ENCODE measurements around the gene SLCO2B1.

SLCO2B1 gene

DNA sequence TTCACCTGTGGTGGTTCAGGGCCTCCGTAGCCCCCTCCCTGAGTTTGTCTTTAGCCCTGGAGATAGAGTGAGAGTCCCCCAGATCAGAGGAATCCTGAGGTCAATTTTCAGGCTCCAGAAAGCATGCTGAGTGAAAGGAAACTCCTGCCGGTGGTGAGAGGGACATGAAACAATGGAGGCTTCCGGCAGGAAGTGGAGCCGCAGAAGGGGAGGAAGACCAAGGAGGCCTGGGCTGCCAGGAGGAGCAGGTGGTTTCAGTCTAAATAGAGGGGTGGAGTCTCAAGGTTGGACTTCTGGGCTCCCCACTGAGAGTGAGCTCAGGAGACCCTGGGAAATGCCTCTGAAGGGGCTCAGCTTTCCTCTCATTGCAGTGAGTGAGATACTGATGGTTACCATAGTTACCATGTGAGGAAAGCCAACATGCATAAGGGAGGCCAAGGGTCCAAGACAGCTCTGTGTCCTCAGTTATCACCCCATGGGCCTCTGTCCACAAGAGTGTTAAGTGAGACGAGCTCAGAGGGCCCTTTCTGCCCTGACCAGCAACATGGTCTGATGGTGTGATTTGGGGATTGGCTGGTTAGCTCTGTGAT is 10.7 kb downstream of the SLCO2B1 start:
- no peak for DNase-seq (ENCODE audit: low read depth in 2 of 2)

GRCh38 chr11:75162954-75163353 is 12.0 kb downstream of the SLCO2B1 start:
- no peak for DNase-seq (ENCODE audit: low read depth in 2 of 2)

DNA sequence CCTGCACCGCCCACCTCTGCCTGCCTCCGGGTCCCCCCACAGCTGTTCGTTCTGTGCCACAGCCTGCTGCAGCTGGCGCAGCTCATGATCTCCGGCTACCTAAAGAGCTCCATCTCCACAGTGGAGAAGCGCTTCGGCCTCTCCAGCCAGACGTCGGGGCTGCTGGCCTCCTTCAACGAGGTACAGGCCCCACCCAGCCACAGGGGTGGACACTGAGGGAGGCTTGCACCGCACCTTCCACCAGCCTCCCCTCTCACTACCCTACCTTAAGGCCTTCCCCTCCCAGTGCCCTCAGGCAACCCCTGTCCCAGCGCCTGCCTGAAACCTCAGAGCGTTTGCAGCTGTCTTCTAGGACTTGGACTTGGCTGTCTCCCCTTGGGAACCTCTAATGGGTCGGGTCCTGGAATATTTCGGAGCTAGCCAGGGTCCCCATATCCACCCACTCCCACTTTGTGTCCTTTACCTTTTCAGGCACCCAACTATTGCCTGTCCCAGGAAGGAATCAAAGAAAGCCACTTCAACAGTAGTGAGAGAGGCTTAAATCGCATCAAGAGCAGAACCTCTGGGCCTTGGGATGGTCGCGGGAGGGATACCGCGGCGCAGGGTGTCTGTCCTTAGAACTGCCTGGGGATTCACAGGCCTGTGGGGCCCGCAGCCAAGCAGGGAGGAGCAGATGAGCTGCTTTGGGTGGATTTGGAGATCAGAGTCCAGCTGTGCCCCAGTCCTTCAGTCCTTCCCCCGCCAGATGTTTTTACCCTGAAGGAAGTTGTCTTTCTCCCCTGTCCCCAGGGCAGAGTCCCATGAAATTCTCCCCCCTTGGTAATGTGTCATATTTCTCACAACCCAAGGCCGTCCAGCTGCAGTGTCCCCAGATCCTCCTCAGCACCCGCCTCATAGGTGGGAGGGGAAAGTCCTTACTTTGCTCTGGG is 13.3 kb downstream of the SLCO2B1 start:
- DNase-seq (ENCODE audit: low read depth in 2 of 2): no peak

- no peak for DNase-seq (ENCODE audit: low read depth in 2 of 2)
Observed at GRCh38 chr11:75165721-75166120, 14.8 kb downstream of the SLCO2B1 start.

DNA sequence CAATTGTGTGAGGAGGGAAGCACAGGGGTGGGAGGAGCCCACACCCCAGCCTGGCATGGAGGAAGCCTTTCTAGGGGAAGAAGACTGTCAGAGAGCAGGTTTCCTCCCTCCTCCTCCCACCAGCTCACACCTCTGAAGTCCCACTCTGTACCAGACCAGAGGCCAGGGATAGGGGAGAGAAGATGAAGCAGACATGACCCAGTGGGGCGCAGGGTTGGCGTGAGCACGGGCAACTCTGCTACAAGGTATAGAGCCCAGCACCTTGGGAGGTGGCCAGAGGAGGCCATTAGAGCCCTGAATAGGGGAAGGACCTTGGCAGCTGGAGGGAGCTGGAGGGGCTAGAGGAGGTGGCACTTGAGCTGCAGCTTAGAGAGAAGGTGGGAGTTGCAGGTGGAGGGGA is 15.9 kb downstream of the SLCO2B1 start:
- DNase-seq (ENCODE audit: low read depth in 2 of 2): no peak

DNA sequence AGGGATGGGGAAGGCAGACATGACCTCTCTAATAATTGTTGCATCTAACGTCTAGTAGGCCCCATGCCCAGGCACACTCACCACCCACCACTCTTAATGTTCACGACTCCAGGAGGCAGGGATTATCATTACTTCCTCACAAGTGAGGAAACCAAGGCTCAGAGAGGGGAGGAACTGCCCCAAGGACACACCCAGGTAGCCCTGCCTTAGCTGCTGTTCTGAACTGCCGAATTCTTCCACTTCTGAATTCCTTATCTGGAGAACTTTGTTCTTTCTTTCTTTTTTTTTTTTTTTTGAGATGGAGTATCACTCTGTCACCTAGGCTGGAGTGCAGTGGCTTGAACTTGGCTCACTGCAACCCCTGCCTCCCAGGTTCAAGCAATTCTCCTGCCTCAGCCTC is 16.7 kb downstream of the SLCO2B1 start:
- no peak for DNase-seq (ENCODE audit: low read depth in 2 of 2)

DNA sequence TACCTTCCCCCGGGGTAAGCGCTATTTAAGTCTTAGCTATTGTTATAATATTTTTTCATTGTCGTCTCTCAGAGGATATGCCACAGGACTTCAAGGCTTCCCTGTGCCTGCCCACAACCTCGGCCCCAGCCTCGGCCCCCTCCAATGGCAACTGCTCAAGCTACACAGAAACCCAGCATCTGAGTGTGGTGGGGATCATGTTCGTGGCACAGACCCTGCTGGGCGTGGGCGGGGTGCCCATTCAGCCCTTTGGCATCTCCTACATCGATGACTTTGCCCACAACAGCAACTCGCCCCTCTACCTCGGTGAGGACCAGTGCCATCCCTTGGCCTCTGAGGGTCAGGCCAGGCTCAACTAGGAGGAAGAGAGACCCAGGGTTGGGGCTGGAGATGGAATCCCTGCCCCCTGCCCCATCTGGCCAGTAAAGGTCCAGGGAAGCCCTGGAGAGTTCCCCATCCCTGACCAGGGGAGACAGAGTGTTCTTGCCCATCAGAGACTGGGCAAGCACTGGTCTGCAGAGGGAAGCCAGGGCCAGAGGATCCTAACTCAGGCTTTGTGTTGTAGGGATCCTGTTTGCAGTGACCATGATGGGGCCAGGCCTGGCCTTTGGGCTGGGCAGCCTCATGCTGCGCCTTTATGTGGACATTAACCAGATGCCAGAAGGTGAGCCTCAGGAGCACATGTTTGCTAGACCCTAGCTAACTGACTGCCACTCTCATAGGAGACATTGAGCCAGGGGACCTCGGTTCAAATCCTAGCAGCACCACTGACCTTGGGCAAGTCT is 18.4 kb downstream of the SLCO2B1 start:
- no peak for DNase-seq (ENCODE audit: low read depth in 2 of 2)

DNA sequence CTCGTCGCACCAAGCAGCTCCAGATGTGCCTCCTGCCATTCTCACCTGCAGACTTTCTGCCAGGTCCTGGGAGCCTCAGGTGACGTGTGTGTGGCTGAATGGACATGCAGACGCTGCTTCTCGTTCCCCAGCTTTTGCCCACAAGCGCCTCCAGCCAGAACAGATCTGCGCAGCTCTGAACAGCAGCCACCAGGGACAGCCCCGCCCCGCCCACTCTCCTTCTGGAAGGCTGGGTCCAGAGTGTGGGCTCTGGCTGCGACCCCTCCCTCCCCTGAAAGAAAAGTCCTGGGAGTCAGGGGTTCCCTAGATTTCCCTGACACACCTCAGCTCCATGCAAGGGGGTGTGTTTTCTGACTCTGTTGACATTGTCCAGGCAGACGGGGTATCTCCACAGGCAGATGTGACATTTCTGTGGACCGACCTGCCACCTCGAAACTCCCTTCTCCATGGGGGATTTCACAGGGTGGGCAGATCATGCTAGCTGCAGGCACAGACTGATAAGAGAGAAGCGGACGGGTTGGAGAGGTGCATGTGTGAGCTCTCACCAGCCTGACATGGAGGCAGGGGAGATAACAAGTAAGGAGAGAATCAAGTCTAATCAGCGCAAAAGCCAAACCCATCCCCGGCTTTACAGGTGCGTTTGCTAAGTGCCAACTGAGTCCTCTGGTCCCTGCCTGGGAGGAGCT is 19.8 kb downstream of the SLCO2B1 start:
- DNase-seq (ENCODE audit: low read depth in 2 of 2): no peak

DNA sequence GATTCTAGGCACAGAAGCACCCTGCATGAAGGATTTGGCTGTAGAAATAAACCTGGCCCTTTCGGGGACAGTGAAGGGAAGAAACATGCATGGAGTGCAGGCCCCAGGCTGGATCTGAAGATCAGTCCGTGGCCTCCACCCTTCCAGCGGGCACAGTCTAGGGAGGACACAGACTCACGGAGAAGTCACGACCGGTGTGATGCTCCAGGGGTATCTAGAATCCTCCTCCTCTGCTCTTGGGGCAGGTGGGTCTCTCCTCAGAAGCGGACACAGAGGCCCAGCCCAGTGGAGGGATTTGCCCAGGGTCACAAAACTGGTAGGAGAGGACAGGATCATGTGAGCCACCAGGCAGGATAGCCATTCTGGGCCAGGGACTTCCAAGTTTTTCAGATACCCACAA is 22.4 kb downstream of the SLCO2B1 start:
- DNase-seq (ENCODE audit: low read depth in 2 of 2): no peak

DNA sequence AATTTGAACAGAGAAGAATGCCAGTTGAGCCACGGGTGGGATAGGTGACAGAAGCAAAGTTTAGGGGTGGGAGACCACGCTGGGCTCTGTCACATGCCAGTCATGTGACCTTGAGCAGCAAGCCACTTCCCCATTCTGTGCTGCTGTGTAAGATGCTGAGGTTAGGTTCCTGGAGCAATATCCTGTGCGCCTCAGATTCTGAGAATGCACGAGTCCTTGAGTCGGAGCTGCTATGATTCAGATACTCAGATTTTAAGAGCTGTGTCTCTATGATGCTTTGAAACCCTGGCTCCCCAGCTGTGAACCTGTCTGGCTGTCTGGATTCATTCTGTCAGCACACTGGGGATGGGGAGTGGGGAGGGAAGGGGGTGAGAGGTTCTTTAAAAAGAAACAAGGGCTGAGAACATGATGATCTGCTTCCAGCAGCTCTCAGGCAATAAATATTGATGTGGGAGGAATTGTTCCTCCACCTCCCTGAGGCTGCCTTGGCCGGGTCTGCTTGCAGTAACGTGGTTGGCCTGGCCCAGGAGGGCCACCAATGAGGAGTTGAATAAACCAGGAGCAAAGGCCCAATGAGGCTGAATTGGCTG is 24.0 kb downstream of the SLCO2B1 start:
- no peak for DNase-seq (ENCODE audit: low read depth in 2 of 2)

GRCh38 chr11:75182664-75183063 is 31.8 kb downstream of the SLCO2B1 start:
- DNase-seq (ENCODE audit: low read depth in 2 of 2): no peak

- no peak for DNase-seq (ENCODE audit: low read depth in 2 of 2)
Observed at GRCh38 chr11:75184051-75184450, 33.1 kb downstream of the SLCO2B1 start.

- no peak for DNase-seq (ENCODE audit: low read depth in 2 of 2)
Observed at GRCh38 chr11:75184757-75185425, 34.0 kb downstream of the SLCO2B1 start.

- no peak for DNase-seq (ENCODE audit: low read depth in 2 of 2)
Observed at GRCh38 chr11:75185866-75186265, 35.0 kb downstream of the SLCO2B1 start.

- no peak for DNase-seq (ENCODE audit: low read depth in 2 of 2)
Observed at GRCh38 chr11:75186999-75187398, 36.1 kb downstream of the SLCO2B1 start.

- no peak for DNase-seq (ENCODE audit: low read depth in 2 of 2)
Observed at GRCh38 chr11:75188671-75189070, 37.8 kb downstream of the SLCO2B1 start.

DNA sequence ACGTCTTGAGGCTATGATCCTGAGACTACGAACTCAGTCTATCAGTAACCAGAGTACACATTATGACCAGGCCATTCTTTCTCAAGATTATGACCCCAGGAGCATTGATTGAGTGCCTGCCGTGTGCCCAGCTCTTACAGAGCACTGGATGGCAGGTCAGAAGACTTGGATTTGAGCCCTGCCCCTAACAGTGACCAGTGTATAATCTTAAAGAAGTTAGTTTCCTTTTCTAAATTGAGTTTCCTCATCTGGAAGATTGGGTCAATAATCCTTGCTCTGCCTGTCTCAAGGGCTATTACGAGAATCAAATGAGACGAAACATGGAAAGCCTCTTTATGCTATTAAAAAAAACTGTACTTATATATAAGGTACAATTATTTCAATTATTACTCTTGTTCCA is 38.2 kb downstream of the SLCO2B1 start:
- no peak for DNase-seq (ENCODE audit: low read depth in 2 of 2)

DNA sequence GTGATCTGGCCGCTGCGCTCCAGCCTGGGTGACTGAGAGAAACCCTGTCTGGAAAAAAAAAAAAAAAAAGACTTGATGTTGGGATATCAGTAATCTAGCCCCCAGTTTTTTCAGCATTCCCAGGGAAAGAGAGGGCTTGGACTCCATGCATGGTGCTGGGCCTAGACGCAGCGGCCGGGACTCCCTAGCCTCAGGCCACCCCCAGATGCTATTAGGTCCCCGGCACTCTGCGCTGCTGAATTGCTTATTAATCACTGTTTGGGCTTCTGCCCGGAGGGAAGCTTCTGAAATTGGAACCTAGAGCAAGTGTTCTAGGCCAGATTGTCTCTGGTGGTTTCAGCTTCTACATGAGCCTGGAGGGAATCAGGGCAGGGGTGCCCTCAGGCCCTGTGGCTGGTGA is 39.0 kb downstream of the SLCO2B1 start:
- DNase-seq (ENCODE audit: low read depth in 2 of 2): no peak

GRCh38 chr11:75190652-75191329 is 39.9 kb downstream of the SLCO2B1 start:
- DNase-seq (ENCODE audit: low read depth in 2 of 2): no peak

DNA sequence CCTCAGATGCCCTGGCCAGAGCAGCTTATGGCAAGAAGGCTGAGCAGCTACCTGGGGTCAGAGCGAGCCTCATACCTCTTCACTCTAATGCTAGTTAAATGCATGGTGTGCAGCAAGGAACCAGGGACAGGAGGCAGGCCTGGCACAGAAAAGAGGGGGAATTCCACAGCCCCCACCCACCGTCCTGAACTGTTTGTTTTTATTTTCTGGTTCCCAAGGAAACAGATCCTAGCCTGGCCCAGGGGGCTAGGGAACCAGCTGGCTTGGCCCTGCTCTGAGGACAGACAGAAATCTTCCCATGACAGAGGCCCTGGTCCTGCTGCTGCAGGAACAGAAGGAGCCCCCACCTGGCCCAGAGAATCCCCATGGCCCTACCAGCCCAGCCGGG is 40.4 kb downstream of the SLCO2B1 start:
- DNase-seq (ENCODE audit: low read depth in 2 of 2): no peak
